T-helper 2 cell treated with Interferon-gamma antibody and Interleukin-4, amounts not matched to agents 5 μg/mL and 100 μg/mL, for 36 hours (primary cell): ENCODE measurements around the gene PSD4.

ENCODE experiments used
- DNase-seq: peaks from one replicate; pipeline ENCODE4 v3.0.0; 2021; ENCODE audit warnings: low spot score
- H3K27ac Mint-ChIP-seq: one replicate; pipeline ENCODE4 v1.8.0; 2021; ENCODE audit warnings: mild to moderate bottlenecking, mixed read lengths
- H3K27me3 Mint-ChIP-seq: one replicate; pipeline ENCODE4 v1.8.0; 2021; ENCODE audit warnings: low read depth, mixed read lengths
- H3K36me3 Mint-ChIP-seq: one replicate; pipeline ENCODE4 v1.8.0; 2021; ENCODE audit warnings: low read depth, mixed read lengths
- H3K4me1 Mint-ChIP-seq: one replicate; pipeline ENCODE4 v1.8.0; 2021; ENCODE audit warnings: low read depth, mixed read lengths
- H3K4me3 Mint-ChIP-seq: one replicate; pipeline ENCODE4 v1.8.0; 2022; ENCODE audit warnings: mild to moderate bottlenecking, moderate library complexity, mixed read lengths
- H3K9me3 Mint-ChIP-seq: one replicate; pipeline ENCODE4 v1.8.0; 2021; ENCODE audit warnings: mixed read lengths

PSD4 gene

DNA sequence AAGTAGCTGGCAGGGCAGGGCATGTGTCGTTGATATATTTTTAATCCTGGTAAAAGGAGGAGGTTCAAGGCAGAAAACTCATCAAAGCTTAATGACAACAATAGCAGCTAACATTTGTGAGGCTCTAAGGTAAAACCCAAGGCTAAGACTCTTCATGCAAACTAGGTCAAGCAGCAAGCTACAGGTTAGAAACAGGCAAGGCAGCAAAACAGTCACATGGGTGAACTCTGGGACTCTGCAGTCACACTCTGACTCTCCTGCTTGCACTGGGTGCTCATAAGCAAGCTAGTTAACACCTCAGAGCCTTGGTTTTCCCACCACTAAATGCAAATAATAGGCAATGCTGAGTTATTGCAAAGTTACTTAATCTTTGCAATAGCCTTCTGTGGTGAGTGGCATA, 38.5 kb upstream of the PSD4 start:
- Mint-ChIP-seq H3K27ac (no peak overlapping the region), H3K4me3 (no peak overlapping the region), H3K4me1 (peaks cover 28% of the 10 kb centered on the region), H3K9me3 (no peaks in the 10 kb centered on the region), H3K27me3 (no peaks in the 10 kb centered on the region), H3K36me3 (no peaks in the 10 kb centered on the region)
- DNase-seq = no peak

GRCh38 chr2:113136828-113137775, 36.7 kb upstream of the PSD4 start:
- peaks cover 28% of the 10 kb centered on the region for H3K4me1 Mint-ChIP-seq
- no peak for DNase-seq
- no peaks in the 10 kb centered on the region for H3K27me3 Mint-ChIP-seq
- no peaks in the 10 kb centered on the region for H3K36me3 Mint-ChIP-seq
- no peak overlapping the region for H3K27ac Mint-ChIP-seq
- no peak overlapping the region for H3K4me3 Mint-ChIP-seq
- no peaks in the 10 kb centered on the region for H3K9me3 Mint-ChIP-seq

DNA sequence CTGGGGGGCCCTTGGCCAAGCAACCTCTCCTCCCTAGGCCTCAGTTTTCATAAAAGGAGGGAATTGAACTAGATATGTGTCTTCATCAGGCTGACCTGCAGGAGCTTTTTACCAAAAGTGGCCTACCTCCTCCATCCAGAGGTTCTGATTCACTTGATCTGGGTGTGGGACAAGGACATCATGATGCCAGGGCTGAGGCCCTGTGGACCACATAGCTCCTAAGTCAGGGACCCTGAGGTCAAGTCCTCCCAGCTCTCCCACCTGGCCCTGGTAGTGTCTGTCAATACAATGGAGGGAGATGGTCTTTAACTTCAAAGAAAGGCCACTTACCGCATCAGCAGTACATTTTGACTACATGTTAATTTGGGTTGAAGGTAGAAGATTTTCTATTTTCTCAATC, 35.9 kb upstream of the PSD4 start:
- Mint-ChIP-seq H3K36me3 (no peaks in the 10 kb centered on the region), H3K27me3 (peaks cover 1% of the 10 kb centered on the region), H3K9me3 (no peaks in the 10 kb centered on the region), H3K4me3 (no peak overlapping the region), H3K27ac (no peak overlapping the region), H3K4me1 (peaks cover 28% of the 10 kb centered on the region)
- no peak for DNase-seq

DNA sequence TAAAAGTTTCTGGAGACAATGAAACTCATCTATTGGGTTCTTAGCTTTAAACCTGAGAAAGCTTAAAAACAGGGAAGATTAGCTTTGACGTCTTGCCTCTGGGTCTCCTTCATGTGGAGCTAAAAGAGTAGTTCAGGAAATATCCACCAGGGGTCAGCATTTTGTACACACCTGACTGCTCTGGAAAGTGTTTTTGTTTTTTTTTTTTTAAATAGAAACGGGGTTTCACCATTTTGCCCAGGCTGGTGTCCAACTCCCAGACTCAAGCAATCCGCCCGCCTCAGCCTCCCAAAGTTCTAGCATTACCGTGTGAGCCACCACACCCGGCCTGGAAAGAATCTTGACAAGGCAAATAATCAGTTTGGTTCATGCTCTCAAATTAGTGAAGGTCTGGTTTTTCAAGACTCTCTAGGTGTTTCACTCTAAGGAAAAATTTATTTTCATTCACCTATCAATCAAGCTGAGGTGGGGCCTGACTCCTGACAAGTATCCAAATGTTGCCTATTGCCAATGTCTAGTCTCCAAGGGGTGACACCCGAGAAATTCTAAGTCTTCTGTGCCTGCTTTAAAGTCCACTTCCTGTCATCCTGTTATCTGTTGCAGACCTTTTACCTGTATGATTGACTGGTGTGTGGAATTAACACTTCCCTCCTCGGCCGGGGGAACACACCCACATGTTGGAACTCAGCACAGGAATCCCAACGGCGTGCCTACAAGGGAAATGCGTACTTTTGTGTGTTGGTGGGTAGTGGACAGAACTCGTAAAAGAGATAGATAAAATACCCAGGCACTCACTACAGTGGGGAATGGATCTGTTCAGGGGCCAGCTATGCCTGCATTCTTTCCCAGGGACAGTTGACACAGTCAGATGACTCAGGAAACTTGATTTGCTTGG, 35.1 kb upstream of the PSD4 start:
- Mint-ChIP-seq H3K4me3 (peak overlapping the region; percentile 30), H3K36me3 (no peaks in the 10 kb centered on the region), H3K27me3 (peaks cover 5% of the 10 kb centered on the region), H3K9me3 (no peaks in the 10 kb centered on the region), H3K27ac (peak overlapping the region; percentile 10), H3K4me1 (peaks cover 25% of the 10 kb centered on the region)
- DNase-seq = peak; percentile 51

- Mint-ChIP-seq H3K4me1 (peaks cover 17% of the 10 kb centered on the region), H3K27me3 (peaks cover 26% of the 10 kb centered on the region), H3K4me3 (no peak overlapping the region), H3K36me3 (no peaks in the 10 kb centered on the region), H3K9me3 (peaks cover 11% of the 10 kb centered on the region), H3K27ac (no peak overlapping the region)
- DNase-seq = no peak
Measured at GRCh38 chr2:113141451-113141850, 32.3 kb upstream of the PSD4 start.

GRCh38 chr2:113142290-113142689, 31.5 kb upstream of the PSD4 start:
- Mint-ChIP-seq H3K4me3 (no peak overlapping the region), H3K27me3 (peaks cover 26% of the 10 kb centered on the region), H3K4me1 (peaks cover 12% of the 10 kb centered on the region), H3K27ac (no peak overlapping the region), H3K9me3 (peaks cover 11% of the 10 kb centered on the region), H3K36me3 (no peaks in the 10 kb centered on the region)
- DNase-seq = no peak

DNA sequence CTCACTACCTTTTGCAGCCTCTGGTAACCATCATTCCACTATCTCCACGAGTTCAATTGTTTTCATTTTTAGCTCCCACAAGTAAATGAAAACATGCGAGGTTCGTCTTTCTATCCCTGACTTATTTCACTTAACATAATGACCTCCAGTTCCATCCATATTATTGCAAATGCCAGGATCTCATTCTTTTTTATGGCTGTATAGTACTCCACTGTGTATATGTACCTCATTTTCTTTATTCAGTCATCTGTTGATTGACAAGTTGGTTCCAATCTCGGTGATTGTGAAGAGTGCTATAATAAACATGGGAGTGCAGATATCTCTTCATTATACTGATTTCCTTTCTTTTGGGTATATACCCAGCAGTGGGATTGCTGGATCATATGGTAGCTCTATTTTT, 29.5 kb upstream of the PSD4 start:
- Mint-ChIP-seq H3K9me3 (peaks cover 11% of the 10 kb centered on the region), H3K36me3 (no peaks in the 10 kb centered on the region), H3K27me3 (peaks cover 33% of the 10 kb centered on the region), H3K27ac (no peak overlapping the region), H3K4me1 (no peaks in the 10 kb centered on the region), H3K4me3 (no peak overlapping the region)
- no peak for DNase-seq

DNA sequence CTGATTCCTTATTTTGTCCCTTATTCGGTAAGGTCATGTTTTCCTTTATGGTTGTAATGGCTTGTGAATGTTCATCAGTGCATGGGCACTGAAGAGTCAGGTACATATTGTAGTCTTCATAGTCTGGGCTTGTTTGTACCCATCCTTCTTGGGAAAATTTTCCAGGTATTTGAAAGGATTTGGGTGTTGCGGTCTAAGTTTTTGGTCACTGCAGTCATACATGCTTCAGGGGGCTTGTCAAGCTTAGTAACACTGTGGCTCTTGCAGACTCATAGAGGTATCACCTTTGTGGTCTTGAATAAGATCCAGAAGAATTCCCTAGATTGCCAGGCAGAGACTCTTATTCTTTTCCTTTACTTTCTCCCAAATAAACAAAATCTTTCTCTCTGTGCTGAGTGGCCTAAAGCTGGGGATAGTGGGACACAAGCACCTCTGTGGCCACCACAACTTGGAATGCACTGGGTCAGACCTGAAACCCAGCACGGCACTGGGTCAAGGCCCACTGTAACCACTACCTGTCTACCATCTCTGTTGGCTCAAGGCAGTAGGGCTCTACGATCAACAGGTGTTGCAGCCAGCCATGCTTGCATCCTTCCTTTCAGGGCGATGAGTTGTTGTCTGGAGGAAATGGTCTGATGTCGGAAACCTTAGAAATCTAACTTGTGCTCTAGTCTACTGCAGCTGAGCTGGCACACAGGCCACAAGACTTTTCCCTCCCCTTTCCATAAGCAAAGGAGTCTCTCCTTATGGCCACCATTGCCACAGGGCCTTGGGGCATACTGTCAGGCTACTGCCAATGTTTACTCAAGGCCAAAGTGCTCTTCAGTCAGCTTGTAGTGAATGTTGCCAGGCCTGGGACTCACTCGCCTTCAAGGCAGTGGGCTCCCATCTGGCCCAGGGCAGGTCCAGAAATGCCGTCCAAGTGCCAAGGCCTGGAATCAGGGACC, 24.9 kb upstream of the PSD4 start:
- no peak overlapping the region for H3K4me3 Mint-ChIP-seq
- no peak overlapping the region for H3K27ac Mint-ChIP-seq
- peaks cover 31% of the 10 kb centered on the region for H3K27me3 Mint-ChIP-seq
- peaks cover 11% of the 10 kb centered on the region for H3K9me3 Mint-ChIP-seq
- no peaks in the 10 kb centered on the region for H3K36me3 Mint-ChIP-seq
- DNase-seq = no peak
- H3K4me1 Mint-ChIP-seq = no peaks in the 10 kb centered on the region

- Mint-ChIP-seq H3K27ac (no peak overlapping the region), H3K4me3 (no peak overlapping the region), H3K9me3 (peaks cover 6% of the 10 kb centered on the region), H3K4me1 (no peaks in the 10 kb centered on the region), H3K36me3 (no peaks in the 10 kb centered on the region), H3K27me3 (peaks cover 29% of the 10 kb centered on the region)
- no peak for DNase-seq
Measured at GRCh38 chr2:113149553-113150257, 24.1 kb upstream of the PSD4 start.

DNA sequence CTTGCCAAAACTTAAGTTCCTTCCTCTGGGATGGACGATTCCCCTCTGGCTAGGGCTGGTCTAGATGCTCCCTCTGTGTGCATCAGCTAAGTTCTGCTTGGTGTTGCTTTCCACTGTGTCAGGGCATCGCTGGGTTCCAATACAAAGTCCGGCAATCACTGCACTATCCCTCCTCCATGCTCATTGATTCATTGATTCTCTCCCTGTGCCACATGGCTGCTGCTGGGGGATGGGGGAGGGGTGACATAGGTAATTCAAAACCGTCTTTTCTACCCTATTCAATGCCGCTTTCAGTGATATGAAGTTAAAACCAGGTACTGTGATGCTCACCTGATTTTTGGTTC, 23.5 kb upstream of the PSD4 start:
- DNase-seq = no peak
- no peak overlapping the region for H3K27ac Mint-ChIP-seq
- H3K4me3 Mint-ChIP-seq = no peak overlapping the region
- no peaks in the 10 kb centered on the region for H3K36me3 Mint-ChIP-seq
- no peaks in the 10 kb centered on the region for H3K4me1 Mint-ChIP-seq
- peaks cover 2% of the 10 kb centered on the region for H3K9me3 Mint-ChIP-seq
- H3K27me3 Mint-ChIP-seq = peaks cover 30% of the 10 kb centered on the region

- no peak for DNase-seq
- no peak overlapping the region for H3K4me3 Mint-ChIP-seq
Measured at GRCh38 chr2:113155331-113155730, 18.4 kb upstream of the PSD4 start.

GRCh38 chr2:113156278-113157117, 17.3 kb upstream of the PSD4 start:
- no peaks in the 10 kb centered on the region for H3K9me3 Mint-ChIP-seq
- H3K27ac Mint-ChIP-seq = peak overlapping the region; percentile 57
- H3K4me1 Mint-ChIP-seq = peaks cover 16% of the 10 kb centered on the region
- peak overlapping the region; percentile 75 for H3K4me3 Mint-ChIP-seq
- peaks cover 18% of the 10 kb centered on the region for H3K27me3 Mint-ChIP-seq
- H3K36me3 Mint-ChIP-seq = peaks cover 3% of the 10 kb centered on the region
- DNase-seq = no peak

More at GRCh38 chr2:113155331-113155730, 18.4 kb upstream of the PSD4 start:
- Mint-ChIP-seq H3K9me3 (no peaks in the 10 kb centered on the region), H3K27ac (no peak overlapping the region), H3K4me1 (peaks cover 16% of the 10 kb centered on the region), H3K36me3 (peaks cover 3% of the 10 kb centered on the region), H3K27me3 (peaks cover 18% of the 10 kb centered on the region)
